NCI-H524 treated with DMSO at 0.1 percent for 48 hours (cell line): ENCODE results near the gene TBCC.

ENCODE experiments used
- DNase-seq: peaks from one replicate; lab custom pipeline; 2025; lab: John Stamatoyannopoulos, UW

The TBCC gene

DNA sequence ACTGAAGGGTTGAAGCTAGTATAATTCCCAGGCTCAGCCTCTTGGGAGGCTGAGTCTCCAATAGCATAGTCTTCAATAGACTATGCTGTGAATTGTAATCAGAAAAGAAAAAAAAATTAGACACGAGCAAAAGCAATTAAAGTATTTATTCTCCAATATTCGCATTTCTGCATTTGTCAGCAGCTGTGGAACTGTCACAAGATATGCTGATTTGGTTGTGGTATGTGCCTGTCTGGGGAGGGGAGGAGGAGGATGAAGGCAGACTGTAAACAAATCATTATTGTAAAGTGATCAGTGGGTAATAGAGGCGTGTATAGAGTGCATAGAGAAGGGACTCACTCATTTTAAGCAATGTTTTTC is 25.8 kb upstream of the TBCC start:
- no peak for DNase-seq

GRCh38 chr6:42769836-42770235 is 23.9 kb upstream of the TBCC start:
- no peak for DNase-seq

DNA sequence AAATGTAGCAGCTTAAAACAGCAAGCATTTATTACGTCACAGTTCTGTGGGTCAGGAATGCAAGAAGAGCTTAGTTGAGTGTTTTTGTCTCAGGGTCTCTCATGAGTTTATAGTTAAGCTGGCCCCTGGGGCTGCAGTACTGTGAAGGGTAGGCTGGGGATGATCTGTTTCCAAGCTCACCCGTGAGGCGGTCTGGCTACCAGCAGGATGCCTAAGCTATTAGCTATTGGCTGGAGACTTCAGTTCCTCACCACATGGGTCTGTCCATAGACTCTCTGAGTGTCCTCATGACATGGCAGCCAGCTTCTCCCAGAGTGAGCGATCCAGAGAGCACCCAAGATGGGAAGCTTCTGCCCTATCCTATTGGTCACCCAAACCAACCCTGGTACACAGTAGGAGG is 23.1 kb upstream of the TBCC start:
- no peak for DNase-seq

DNA sequence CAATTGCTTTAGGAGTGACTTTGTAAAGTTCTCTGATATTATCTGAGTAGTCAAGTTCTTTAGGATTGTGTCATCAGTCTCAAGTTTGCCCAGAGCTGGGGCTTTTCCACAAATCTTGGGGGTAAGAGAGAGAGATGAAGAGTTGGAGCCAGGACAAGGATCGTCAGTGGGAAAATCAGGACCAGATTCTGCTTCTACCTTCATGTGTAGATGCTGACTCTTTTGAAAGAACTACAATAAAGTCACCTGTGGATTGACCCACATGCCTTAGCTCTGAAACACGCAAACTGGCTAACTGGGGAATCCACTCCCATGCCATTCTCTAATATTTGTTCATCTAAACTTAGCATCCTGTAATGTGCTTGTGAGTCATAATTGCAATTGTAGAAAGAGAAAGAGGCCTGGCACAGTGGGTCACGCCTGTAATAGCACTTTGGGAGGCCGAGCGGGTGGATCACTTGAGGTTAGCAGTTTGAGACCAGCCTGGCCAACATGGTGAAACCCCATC is 20.3 kb upstream of the TBCC start:
- DNase-seq: no peak

- DNase-seq: no peak
Observed at GRCh38 chr6:42764911-42765648, 19.2 kb upstream of the TBCC start.

- DNase-seq: no peak
Observed at GRCh38 chr6:42762950-42763349, 17.0 kb upstream of the TBCC start.

- DNase-seq: no peak
Observed at GRCh38 chr6:42762426-42762859, 16.5 kb upstream of the TBCC start.

GRCh38 chr6:42761287-42762067 is 15.6 kb upstream of the TBCC start:
- DNase-seq: no peak

- no peak for DNase-seq
Observed at GRCh38 chr6:42758756-42759430, 13.0 kb upstream of the TBCC start.

DNA sequence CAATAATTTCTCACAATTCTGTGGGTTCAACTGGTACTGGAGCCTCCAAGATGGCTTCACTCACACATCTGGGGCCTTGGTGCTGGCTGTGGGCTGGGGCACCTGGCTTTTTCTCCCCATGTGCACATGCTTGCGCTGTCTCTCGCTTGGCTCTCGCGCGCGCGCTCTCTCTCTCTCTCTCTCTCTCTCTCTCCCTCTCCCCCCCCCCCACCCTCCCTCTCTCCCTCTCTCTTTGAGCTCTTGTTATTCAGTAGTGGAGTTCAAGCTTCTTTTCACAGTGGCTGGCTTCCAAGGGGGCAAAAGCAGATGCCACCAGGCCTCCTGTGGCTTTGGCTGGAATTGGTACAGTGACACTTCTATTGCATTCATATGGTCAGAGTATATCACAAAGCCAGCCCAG is 10.8 kb upstream of the TBCC start:
- DNase-seq: no peak

GRCh38 chr6:42754759-42755158 is 8.9 kb upstream of the TBCC start:
- DNase-seq: no peak

DNA sequence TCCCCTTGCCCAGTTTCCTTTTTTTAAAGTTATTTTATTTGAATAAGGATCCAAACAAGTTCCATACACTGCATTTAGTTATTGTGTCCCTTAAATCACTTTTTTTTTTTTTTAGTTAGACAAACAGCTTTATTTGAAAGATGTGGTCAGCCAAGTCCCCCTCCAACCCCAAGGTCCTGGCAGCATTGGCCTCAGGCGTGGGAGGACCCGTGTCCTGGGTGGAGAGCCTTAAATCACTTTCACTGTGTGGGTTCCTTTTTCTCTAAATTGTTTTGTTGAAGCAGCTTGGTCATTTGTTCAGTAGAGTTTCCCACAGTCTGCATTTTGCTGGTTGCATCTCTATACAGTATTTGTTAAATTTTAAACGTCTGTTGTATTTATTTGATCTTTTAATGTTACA is 5.2 kb upstream of the TBCC start:
- DNase-seq: no peak

DNA sequence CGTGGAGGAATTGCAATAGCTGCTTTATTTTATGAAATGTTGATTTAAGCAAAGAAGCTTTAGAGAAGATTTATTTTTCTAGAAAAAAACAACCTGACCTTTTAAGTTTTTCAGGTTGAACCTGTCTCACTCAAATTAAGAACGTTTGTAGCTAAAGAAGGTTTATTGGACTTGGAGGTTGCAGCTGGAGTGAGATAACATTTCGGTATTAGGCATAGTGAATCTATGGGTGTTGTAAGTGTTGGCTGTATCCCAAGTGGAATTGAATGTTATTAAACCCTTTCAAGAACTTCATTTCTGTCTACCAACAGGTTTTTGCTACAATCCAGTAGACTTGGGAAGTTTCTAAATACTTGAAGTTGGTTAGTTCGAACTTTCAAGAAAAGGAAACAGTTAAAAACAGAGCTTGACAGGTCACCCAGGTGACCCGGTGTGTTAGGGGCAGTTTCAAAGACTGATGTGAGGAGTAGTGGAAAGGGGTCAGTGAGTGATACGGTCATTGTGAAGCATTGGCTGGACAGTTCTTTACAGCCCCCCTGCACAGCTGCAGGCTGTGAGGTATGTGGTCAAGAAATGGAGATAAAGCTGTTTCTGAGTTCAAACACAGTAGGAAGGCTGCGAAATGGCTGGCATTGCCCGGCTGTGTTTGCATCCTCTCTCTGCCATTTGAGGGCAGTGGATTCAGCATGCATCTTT is 2.4 kb upstream of the TBCC start:
- DNase-seq: no peak

GRCh38 chr6:42746463-42747391 is 824 bp upstream of the TBCC start:
- DNase-seq: peak; percentile 91

DNA sequence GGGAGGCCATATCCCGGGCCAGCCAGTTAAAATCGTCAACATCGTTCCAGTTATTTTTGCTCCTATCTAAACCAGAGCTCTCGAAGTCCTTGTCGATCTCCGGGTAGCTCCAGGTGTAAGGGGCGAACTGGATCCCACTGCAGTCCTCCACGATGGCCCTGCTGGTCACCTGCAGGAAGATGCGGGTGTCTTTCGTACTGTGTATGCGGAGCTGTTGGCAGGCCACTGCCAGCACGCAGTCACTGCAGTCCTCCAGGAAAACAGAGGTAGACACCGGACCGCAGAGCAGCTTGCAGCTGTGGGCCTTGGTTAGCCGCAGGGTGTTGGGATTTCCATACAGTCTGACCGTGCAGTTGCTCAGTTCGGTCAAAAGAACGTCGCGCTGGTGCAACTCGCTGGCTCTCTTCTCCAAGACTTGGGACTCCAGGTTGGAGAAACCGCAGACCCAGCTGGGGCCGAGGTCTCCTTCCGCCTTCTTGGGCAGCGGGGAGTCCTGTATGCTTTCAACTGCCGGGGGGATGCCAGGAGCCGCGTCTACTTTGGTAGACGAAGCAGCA is 742 bp downstream of the TBCC start:
- no peak for DNase-seq

- no peak for DNase-seq
Observed at GRCh38 chr6:42744351-42744893, 1.5 kb downstream of the TBCC start.

DNA sequence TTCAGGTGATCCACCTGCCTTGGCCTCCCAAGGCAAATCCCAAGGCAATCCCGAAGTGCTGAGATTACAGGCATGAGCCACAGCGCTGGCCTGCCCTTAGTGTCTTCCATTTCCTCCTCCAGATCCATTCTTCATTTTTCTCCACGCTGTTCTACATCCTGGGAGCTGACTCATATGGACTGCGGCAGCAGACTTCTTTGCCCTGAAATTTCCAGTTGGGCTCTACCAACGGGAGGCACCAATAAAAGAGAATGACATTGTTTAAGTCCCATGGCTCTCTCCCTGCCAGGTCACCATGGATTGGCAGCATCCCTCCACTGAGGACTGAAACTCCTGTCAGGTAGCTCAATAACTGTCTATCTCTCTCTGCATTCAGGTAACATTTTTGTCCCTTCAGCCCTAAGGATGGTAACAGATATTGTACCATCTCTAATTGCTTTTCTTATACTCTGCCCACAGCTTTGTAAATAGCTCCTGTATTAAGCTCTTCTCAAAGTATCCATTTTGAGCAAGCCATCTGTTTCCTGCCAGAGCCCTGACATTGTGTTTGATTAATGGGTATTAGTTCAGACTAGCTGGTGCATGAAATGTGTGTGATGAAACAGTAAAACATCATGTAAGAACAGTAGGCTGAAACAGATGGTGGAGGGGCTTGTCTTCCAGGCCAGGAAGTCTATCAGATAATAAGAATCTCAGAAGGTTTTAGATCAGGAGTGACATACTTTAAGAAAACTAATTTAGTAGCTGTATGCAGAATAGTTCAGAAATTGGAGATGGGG is 3.6 kb downstream of the TBCC start:
- DNase-seq: peak; percentile 98

DNA sequence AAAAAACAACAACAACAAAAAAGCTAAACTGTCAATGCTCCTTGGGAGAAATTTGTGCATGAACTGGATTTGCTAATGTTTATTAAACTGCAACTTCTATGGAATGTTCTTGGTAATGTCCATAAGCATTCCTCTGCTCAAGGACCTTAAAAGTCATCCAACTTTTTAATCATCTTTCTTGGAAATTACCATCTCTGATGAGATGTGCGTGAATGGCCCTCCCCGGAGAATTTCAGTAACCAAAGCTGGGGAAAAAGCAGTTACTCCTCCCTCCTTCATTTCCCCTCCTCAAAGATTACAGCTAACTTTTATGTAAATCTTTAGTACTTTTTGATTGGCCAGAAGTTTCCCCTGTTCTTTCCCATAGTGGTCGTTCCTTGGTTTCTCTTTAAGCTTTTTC is 5.2 kb downstream of the TBCC start:
- no peak for DNase-seq

GRCh38 chr6:42735976-42736375 is 9.9 kb downstream of the TBCC start:
- no peak for DNase-seq
